ENCODE results near the gene PRKCB. TPM values are rescaled to one million over a fixed set of nuclear protein-coding genes. Genes with fewer than 3 reads are reported as not detected.

PRKCB gene
- total and polyA plus RNA-seq, 2 of the 8 experiments (the other 6 are each of a cell fraction or from before 2014, with no cell fraction given), result 7.1 to 12.1 TPM

GRCh38 chr16:24253192-24253591 lies 417.4 kb downstream of the PRKCB start (continued):
- TF ChIP-seq FOSL1 (IDR thresholded peaks at IDR 0.05; ENCODE audit: insufficient read depth, low read depth, low read length) (no peak), SP2 (IDR thresholded peaks at IDR 0.05; ENCODE audit: low read length) (no peak), CHD1 (IDR thresholded peaks at IDR 0.05; ENCODE audit: low read depth, low read length) (no peak), RAD21 (IDR thresholded peaks at IDR 0.05 in 1 of 2, conservative IDR thresholded peaks at IDR 0.05 in 1 of 2; ENCODE audit: low read depth in 2 of 2, low read length in 2 of 2) (peak; percentile 79 to 90), YY1 (IDR thresholded peaks at IDR 0.05; ENCODE audit: low read depth, low read length) (0 out of 2 replicates have a peak, but pooled peaks have one; percentile 16), BACH1 (IDR thresholded peaks at IDR 0.05; ENCODE audit: low read length) (no peak), GTF2F1 (IDR thresholded peaks at IDR 0.05; ENCODE audit: borderline replicate concordance, low read depth, low read length) (no peak), KDM4A (IDR thresholded peaks at IDR 0.05; ENCODE audit: low read depth, low read length, severe bottlenecking) (no peak), ATF2 (IDR thresholded peaks at IDR 0.05; ENCODE audit: low read length) (peak; percentile 85), SIRT6 (IDR thresholded peaks at IDR 0.05; ENCODE audit: low read length) (no peak), CTBP2 (IDR thresholded peaks at IDR 0.05; ENCODE audit: borderline replicate concordance, insufficient read depth, insufficient read length, low read length) (no peak), POLR2AphosphoS5 (IDR thresholded peaks at IDR 0.05; ENCODE audit: low read depth, low read length) (no peak), SUZ12 (IDR thresholded peaks at IDR 0.05; ENCODE audit: low read length) (no peak), JUN (IDR thresholded peaks at IDR 0.05; ENCODE audit: low read depth, low read length) (peak; percentile 64; the same call in 1 of the 2 replicates)
